ENCODE results near the gene JHY. TPM values are rescaled to one million over a fixed set of nuclear protein-coding genes. Genes with fewer than 3 reads are reported as not detected.

JHY gene
- total and polyA plus RNA-seq, 2 donors (not counting 1 experiment from before 2014, with no cell fraction given), result 1.6 to 3.5 TPM

GRCh38 chr11:122864386-122865115 lies 18.0 kb upstream of the JHY start:
- H2AFZ ChIP-seq (ENCODE audit: low read length), result no peak overlapping the region
- H3K4me2 ChIP-seq (ENCODE audit: extremely low read depth, insufficient read depth, low read length), result no peak overlapping the region
- no peak for DNase-seq (ENCODE audit: low read depth in 2 of 2)
- no peak overlapping the region for H3K4me3 ChIP-seq (replicated peaks in 1 of 4; ENCODE audit: control extremely low read depth in 1 of 4, insufficient read depth in 1 of 4, low read depth in 3 of 4, low read length in 4 of 4)
- H3K4me1 ChIP-seq (ENCODE audit: control insufficient read depth, extremely low read depth, insufficient read depth, low read length), result no peaks in the 10 kb centered on the region
- no peaks in the 10 kb centered on the region for H3K79me2 ChIP-seq (ENCODE audit: control insufficient read depth, insufficient read depth, low read length)
- no peaks in the 10 kb centered on the region for H3K36me3 ChIP-seq (ENCODE audit: control insufficient read depth, insufficient read depth, low read length)
- TF ChIP-seq EZH2 (IDR thresholded peaks at IDR 0.05; ENCODE audit: low read length, missing control alignments), result no peak
- TF ChIP-seq, protein P1, sequence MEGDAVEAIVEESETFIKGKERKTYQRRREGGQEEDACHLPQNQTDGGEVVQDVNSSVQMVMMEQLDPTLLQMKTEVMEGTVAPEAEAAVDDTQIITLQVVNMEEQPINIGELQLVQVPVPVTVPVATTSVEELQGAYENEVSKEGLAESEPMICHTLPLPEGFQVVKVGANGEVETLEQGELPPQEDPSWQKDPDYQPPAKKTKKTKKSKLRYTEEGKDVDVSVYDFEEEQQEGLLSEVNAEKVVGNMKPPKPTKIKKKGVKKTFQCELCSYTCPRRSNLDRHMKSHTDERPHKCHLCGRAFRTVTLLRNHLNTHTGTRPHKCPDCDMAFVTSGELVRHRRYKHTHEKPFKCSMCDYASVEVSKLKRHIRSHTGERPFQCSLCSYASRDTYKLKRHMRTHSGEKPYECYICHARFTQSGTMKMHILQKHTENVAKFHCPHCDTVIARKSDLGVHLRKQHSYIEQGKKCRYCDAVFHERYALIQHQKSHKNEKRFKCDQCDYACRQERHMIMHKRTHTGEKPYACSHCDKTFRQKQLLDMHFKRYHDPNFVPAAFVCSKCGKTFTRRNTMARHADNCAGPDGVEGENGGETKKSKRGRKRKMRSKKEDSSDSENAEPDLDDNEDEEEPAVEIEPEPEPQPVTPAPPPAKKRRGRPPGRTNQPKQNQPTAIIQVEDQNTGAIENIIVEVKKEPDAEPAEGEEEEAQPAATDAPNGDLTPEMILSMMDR (conservative IDR thresholded peaks at IDR 0.05 in 1 of 2, IDR thresholded peaks at IDR 0.05 in 1 of 2; ENCODE audit: low read depth in 1 of 2, low read length in 2 of 2), result no peak
- H3K9me3 ChIP-seq (ENCODE audit: control insufficient read depth, insufficient read depth, low read depth, low read length), result no peaks in the 10 kb centered on the region
- H3K27ac ChIP-seq (ENCODE audit: insufficient read depth, low read length), result no peak overlapping the region
- H4K20me1 ChIP-seq (ENCODE audit: control insufficient read depth, extremely low read depth, insufficient read depth, low read length), result no peaks in the 10 kb centered on the region
- H3K9ac ChIP-seq (ENCODE audit: insufficient read depth, low read length), result no peak overlapping the region
- no peaks in the 10 kb centered on the region for H3K27me3 ChIP-seq (ENCODE audit: control insufficient read depth, insufficient read depth, low read length)

- Histone ChIP-seq H4K20me1 (ENCODE audit: control insufficient read depth, extremely low read depth, insufficient read depth, low read length) (no peaks in the 10 kb centered on the region), H2AFZ (ENCODE audit: low read length) (no peak overlapping the region), H3K4me1 (ENCODE audit: control insufficient read depth, extremely low read depth, insufficient read depth, low read length) (no peaks in the 10 kb centered on the region), H3K36me3 (ENCODE audit: control insufficient read depth, insufficient read depth, low read length) (no peaks in the 10 kb centered on the region), H3K4me3 (replicated peaks in 1 of 4; ENCODE audit: control extremely low read depth in 1 of 4, insufficient read depth in 1 of 4, low read depth in 3 of 4, low read length in 4 of 4) (no peak overlapping the region), H3K9ac (ENCODE audit: insufficient read depth, low read length) (no peak overlapping the region), H3K79me2 (ENCODE audit: control insufficient read depth, insufficient read depth, low read length) (no peaks in the 10 kb centered on the region), H3K27me3 (ENCODE audit: control insufficient read depth, insufficient read depth, low read length) (no peaks in the 10 kb centered on the region), H3K4me2 (ENCODE audit: extremely low read depth, insufficient read depth, low read length) (no peak overlapping the region), H3K9me3 (ENCODE audit: control insufficient read depth, insufficient read depth, low read depth, low read length) (no peaks in the 10 kb centered on the region), H3K27ac (ENCODE audit: insufficient read depth, low read length) (no peak overlapping the region)
- TF ChIP-seq, protein P1 (conservative IDR thresholded peaks at IDR 0.05 in 1 of 2, IDR thresholded peaks at IDR 0.05 in 1 of 2; ENCODE audit: low read depth in 1 of 2, low read length in 2 of 2), result no peak
- TF ChIP-seq EZH2 (IDR thresholded peaks at IDR 0.05; ENCODE audit: low read length, missing control alignments), result no peak
- DNase-seq (ENCODE audit: low read depth in 2 of 2), result no peak
Measured at GRCh38 chr11:122869622-122870021, 12.9 kb upstream of the JHY start.

- Histone ChIP-seq H3K4me3 (replicated peaks in 1 of 4; ENCODE audit: control extremely low read depth in 1 of 4, insufficient read depth in 1 of 4, low read depth in 3 of 4, low read length in 4 of 4) (no peak overlapping the region), H3K27me3 (ENCODE audit: control insufficient read depth, insufficient read depth, low read length) (no peaks in the 10 kb centered on the region), H3K36me3 (ENCODE audit: control insufficient read depth, insufficient read depth, low read length) (no peaks in the 10 kb centered on the region), H3K9ac (ENCODE audit: insufficient read depth, low read length) (no peak overlapping the region), H2AFZ (ENCODE audit: low read length) (no peak overlapping the region), H3K4me1 (ENCODE audit: control insufficient read depth, extremely low read depth, insufficient read depth, low read length) (no peaks in the 10 kb centered on the region), H3K4me2 (ENCODE audit: extremely low read depth, insufficient read depth, low read length) (no peak overlapping the region), H4K20me1 (ENCODE audit: control insufficient read depth, extremely low read depth, insufficient read depth, low read length) (no peaks in the 10 kb centered on the region), H3K9me3 (ENCODE audit: control insufficient read depth, insufficient read depth, low read depth, low read length) (no peaks in the 10 kb centered on the region), H3K79me2 (ENCODE audit: control insufficient read depth, insufficient read depth, low read length) (no peaks in the 10 kb centered on the region), H3K27ac (ENCODE audit: insufficient read depth, low read length) (no peak overlapping the region)
- DNase-seq (ENCODE audit: low read depth in 2 of 2), result no peak
- TF ChIP-seq, protein P1 (conservative IDR thresholded peaks at IDR 0.05 in 1 of 2, IDR thresholded peaks at IDR 0.05 in 1 of 2; ENCODE audit: low read depth in 1 of 2, low read length in 2 of 2), result no peak
Measured at GRCh38 chr11:122871302-122871701, 11.3 kb upstream of the JHY start.

All from fibroblast of lung (primary cell).